A549 treated with Hydrocortisone at 1 μM for 4 hours (cell line): ENCODE results near the gene BPIFB4. TPM values are rescaled to one million over a fixed set of nuclear protein-coding genes. Genes with fewer than 3 reads are reported as not detected.

Experiments
- total RNA-seq: library from RNA; stranded (reverse); fragments of 200-300 nt; extraction: Qiagen RNA extraction; gene quantifications from 5 replicates; pipeline ENCODE4 v1.2.3, GENCODE V29; 2022

Gene BPIFB4
- total RNA-seq = not detected in 5 replicates

GRCh38 chr20:33079259-33079658 lies at the start of gene BPIFB4:
Gene BPIFB4 (plus strand): TSS chr20:33079643. CDS start chr20:33081527, 1,884 bp downstream.

GRCh38 chr20:33031531-33031930 lies 47.9 kb upstream of the BPIFB4 start, which contains the start of gene BPIFB6:
Gene BPIFB6 (plus strand): TSS chr20:33031648. CDS start chr20:33031648, 0 bp downstream.

GRCh38 chr20:33053291-33054106 lies 25.9 kb upstream of the BPIFB4 start, which contains the start of gene BPIFB3:
Gene BPIFB3 (plus strand): TSS chr20:33053903. CDS start chr20:33055436, 1,533 bp downstream.

Other genes with a start within 250 kb of the BPIFB4 start
- not detected in 5 replicates for gene EFCAB8, start 220.7 kb upstream of the BPIFB4 start, total RNA-seq
- not detected in 5 replicates for gene SUN5, start 75.2 kb upstream of the BPIFB4 start, total RNA-seq
- not detected in 5 replicates for gene BPIFB2, start 71.9 kb upstream of the BPIFB4 start, total RNA-seq
- not detected in 5 replicates for gene BPIFB6, start 48.0 kb upstream of the BPIFB4 start, total RNA-seq
- gene BPIFB3, start 25.7 kb upstream of the BPIFB4 start, total RNA-seq = not detected in 5 replicates
- 0.08 to 0.12 TPM (median 0.09 TPM) in 3 of 5 replicates, not detected in the others for gene BPIFA2, start 88.5 kb downstream of the BPIFB4 start, total RNA-seq
- gene BPIFA3, start 137.7 kb downstream of the BPIFB4 start, total RNA-seq = not detected in 5 replicates
- not detected in 5 replicates for gene BPIFA1, start 156.4 kb downstream of the BPIFB4 start, total RNA-seq
- gene BPIFB1, start 203.6 kb downstream of the BPIFB4 start, total RNA-seq = 0.06 to 0.17 TPM (median 0.12 TPM) in 4 of 5 replicates, not detected in the other